ENCODE measurements around the gene POLR3H.

The POLR3H gene

GRCh38 chr22:41540006-41540315 lies 4.3 kb downstream of the POLR3H start (continued):
- TF ChIP-seq BCL11B (tag by site-specific recombination; IDR thresholded peaks at IDR 0.05; ENCODE audit: low read depth) (no peak), ZNF626 (tag by site-specific recombination; IDR thresholded peaks at IDR 0.05) (no peak), ZNF146 (tag by site-specific recombination; IDR thresholded peaks at IDR 0.05) (no peak)
- TF ChIP-seq, protein P1, sequence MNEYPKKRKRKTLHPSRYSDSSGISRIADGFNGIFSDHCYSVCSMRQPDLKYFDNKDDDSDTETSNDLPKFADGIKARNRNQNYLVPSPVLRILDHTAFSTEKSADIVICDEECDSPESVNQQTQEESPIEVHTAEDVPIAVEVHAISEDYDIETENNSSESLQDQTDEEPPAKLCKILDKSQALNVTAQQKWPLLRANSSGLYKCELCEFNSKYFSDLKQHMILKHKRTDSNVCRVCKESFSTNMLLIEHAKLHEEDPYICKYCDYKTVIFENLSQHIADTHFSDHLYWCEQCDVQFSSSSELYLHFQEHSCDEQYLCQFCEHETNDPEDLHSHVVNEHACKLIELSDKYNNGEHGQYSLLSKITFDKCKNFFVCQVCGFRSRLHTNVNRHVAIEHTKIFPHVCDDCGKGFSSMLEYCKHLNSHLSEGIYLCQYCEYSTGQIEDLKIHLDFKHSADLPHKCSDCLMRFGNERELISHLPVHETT (tag by site-specific recombination; IDR thresholded peaks at IDR 0.05), result no peak

- no peaks in the 10 kb centered on the region for H3K9me3 ChIP-seq (ENCODE audit: control insufficient read depth, insufficient read depth, low read depth, low read length)
- TF ChIP-seq, protein P2, sequence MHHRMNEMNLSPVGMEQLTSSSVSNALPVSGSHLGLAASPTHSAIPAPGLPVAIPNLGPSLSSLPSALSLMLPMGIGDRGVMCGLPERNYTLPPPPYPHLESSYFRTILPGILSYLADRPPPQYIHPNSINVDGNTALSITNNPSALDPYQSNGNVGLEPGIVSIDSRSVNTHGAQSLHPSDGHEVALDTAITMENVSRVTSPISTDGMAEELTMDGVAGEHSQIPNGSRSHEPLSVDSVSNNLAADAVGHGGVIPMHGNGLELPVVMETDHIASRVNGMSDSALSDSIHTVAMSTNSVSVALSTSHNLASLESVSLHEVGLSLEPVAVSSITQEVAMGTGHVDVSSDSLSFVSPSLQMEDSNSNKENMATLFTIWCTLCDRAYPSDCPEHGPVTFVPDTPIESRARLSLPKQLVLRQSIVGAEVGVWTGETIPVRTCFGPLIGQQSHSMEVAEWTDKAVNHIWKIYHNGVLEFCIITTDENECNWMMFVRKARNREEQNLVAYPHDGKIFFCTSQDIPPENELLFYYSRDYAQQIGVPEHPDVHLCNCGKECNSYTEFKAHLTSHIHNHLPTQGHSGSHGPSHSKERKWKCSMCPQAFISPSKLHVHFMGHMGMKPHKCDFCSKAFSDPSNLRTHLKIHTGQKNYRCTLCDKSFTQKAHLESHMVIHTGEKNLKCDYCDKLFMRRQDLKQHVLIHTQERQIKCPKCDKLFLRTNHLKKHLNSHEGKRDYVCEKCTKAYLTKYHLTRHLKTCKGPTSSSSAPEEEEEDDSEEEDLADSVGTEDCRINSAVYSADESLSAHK (tag by site-specific recombination; IDR thresholded peaks at IDR 0.05), result peak; percentile 71; the same call in 1 of the 2 replicates
- TF ChIP-seq, protein P3, sequence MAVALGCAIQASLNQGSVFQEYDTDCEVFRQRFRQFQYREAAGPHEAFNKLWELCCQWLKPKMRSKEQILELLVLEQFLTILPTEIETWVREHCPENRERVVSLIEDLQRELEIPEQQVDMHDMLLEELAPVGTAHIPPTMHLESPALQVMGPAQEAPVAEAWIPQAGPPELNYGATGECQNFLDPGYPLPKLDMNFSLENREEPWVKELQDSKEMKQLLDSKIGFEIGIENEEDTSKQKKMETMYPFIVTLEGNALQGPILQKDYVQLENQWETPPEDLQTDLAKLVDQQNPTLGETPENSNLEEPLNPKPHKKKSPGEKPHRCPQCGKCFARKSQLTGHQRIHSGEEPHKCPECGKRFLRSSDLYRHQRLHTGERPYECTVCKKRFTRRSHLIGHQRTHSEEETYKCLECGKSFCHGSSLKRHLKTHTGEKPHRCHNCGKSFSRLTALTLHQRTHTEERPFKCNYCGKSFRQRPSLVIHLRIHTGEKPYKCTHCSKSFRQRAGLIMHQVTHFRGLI (tag by site-specific recombination; IDR thresholded peaks at IDR 0.05), result 0 out of 2 replicates have a peak, but pooled peaks have one; percentile 26
- TF ChIP-seq ZNF692 (tag by site-specific recombination; IDR thresholded peaks at IDR 0.05) (no peak), ZNF121 (tag by site-specific recombination; IDR thresholded peaks at IDR 0.05) (0 out of 2 replicates have a peak, but pooled peaks have one; percentile 16)
- ChIA-PET CTCF (interaction anchor here (0.6 to 2.4 kb wide), 5 partner anchors 13 to 1113 kb away, joined by 3 to 9 read pairs (median 3); no protein-coding TSS in a partner anchor), POLR2A (interaction anchor here (0.7 to 1.9 kb wide), 2 partner anchors 82 to 94 kb away, joined by 3 to 4 read pairs; partner anchors contain the start of gene XRCC6)
- H3K4me3 ChIP-seq (ENCODE audit: low read depth, low read length), result no peak overlapping the region
- peaks cover 9 to 59% of the 10 kb centered on the region in 2 experiments for H3K36me3 ChIP-seq (ENCODE audit: control insufficient read depth in 2 of 2, insufficient read depth in 1 of 2, low read length in 2 of 2)
- no peak overlapping the region for H3K27ac ChIP-seq (ENCODE audit: extremely low read depth, low read depth, low read length)
- peaks cover 2% of the 10 kb centered on the region; the same call in 1 of the 2 replicates for H3K4me1 ChIP-seq (ENCODE audit: control insufficient read depth, insufficient read depth, low read length)
Measured at GRCh38 chr22:41539146-41540005, 4.9 kb downstream of the POLR3H start.

GRCh38 chr22:41538583-41538982 lies 5.7 kb downstream of the POLR3H start:
- Histone ChIP-seq H3K4me3 (ENCODE audit: low read depth, low read length) (no peak overlapping the region), H3K36me3 (ENCODE audit: control insufficient read depth in 2 of 2, insufficient read depth in 1 of 2, low read length in 2 of 2) (peaks cover 15 to 66% of the 10 kb centered on the region in 2 experiments), H3K4me1 (ENCODE audit: control insufficient read depth, insufficient read depth, low read length) (peaks cover 2% of the 10 kb centered on the region; the same call in 1 of the 2 replicates), H3K27ac (ENCODE audit: extremely low read depth, low read depth, low read length) (no peak overlapping the region), H3K9me3 (ENCODE audit: control insufficient read depth, insufficient read depth, low read depth, low read length) (no peaks in the 10 kb centered on the region)
- ChIA-PET POLR2A (interaction anchor here (0.7 to 1.9 kb wide), 3 partner anchors 51 to 533 kb away, joined by 3 to 4 read pairs (median 4); partner anchors contain the start of gene PMM1), CTCF (interaction anchor here (0.7 kb wide), 2 partner anchors 135 to 1112 kb away, joined by 3 read pairs; no protein-coding TSS in a partner anchor)
- TF ChIP-seq ZNF600 (tag by site-specific recombination; IDR thresholded peaks at IDR 0.05) (peak; percentile 54), ZNF394 (tag by site-specific recombination; IDR thresholded peaks at IDR 0.05; ENCODE audit: borderline replicate concordance) (no peak)
